Neural progenitor cell (in vitro differentiated cells): ENCODE measurements around the gene SNTG2. TPM values are rescaled to one million over a fixed set of nuclear protein-coding genes. Genes with fewer than 3 reads are reported as not detected.

Experiments
- DNase-seq: peaks from one replicate; pipeline ENCODE4 v3.0.0-alpha.2; 2016; ENCODE audit warnings: low spot score
- H2AFZ ChIP-seq: fragments of 200-600 bp; sonication (generic); replicated peaks from 2 replicates; pipeline ENCODE4 v1.6.1; 2016; ENCODE audit warnings: antibody characterized with exemption
- H3F3A ChIP-seq: fragments of 200-600 bp; sonication (generic); 2 replicates; pipeline ENCODE4 v1.6.1; 2016; ENCODE audit warnings: antibody characterized with exemption, low read depth
- H3K27ac ChIP-seq: fragments of 200-600 bp; sonication (generic); 2 replicates; pipeline ENCODE4 v1.5.1; 2016; ENCODE audit warnings: mild to moderate bottlenecking
- H3K27me3 ChIP-seq: fragments of 200-600 bp; sonication (generic); 2 replicates; pipeline ENCODE4 v1.6.1; 2016; ENCODE audit warnings: mild to moderate bottlenecking, moderate library complexity
- H3K36me3 ChIP-seq: fragments of 200-600 bp; sonication (generic); 2 replicates; pipeline ENCODE4 v1.5.1; 2016
- H3K4me1 ChIP-seq: fragments of 200-600 bp; sonication (generic); 2 replicates; pipeline ENCODE4 v1.6.1; 2016; ENCODE audit warnings: mixed run types
- H3K4me2 ChIP-seq: fragments of 200-600 bp; sonication (generic); 2 replicates; pipeline ENCODE4 v1.6.1; 2016
- H3K4me3 ChIP-seq: fragments of 200-600 bp; sonication (generic); 2 replicates; pipeline ENCODE4 v1.5.1; 2016
- H3K79me2 ChIP-seq: fragments of 200-600 bp; sonication (generic); 2 replicates; pipeline ENCODE4 v1.6.1; 2016; ENCODE audit warnings: low read depth
- H3K9ac ChIP-seq: fragments of 200-600 bp; sonication (generic); 2 replicates; pipeline ENCODE4 v1.6.1; 2016
- H3K9me3 ChIP-seq: fragments of 200-600 bp; sonication (generic); 2 replicates; pipeline ENCODE4 v1.5.1; 2016; ENCODE audit warnings: low read depth
- H4K20me1 ChIP-seq: fragments of 200-600 bp; sonication (generic); 2 replicates; pipeline ENCODE4 v1.6.1; 2016; ENCODE audit warnings: low read depth
- H3K27ac Mint-ChIP-seq: 3 replicates; pipeline ENCODE4 v1.8.0; 2021; ENCODE audit warnings: mixed read lengths
- H3K27me3 Mint-ChIP-seq: 2 replicates; pipeline ENCODE4 v1.8.0; 2022; ENCODE audit warnings: low read depth, mild to moderate bottlenecking, inconsistent platforms, moderate library complexity, mixed read lengths; ENCODE audit not compliant: insufficient read depth
- H3K36me3 Mint-ChIP-seq: 3 replicates; pipeline ENCODE4 v1.8.0; 2021; ENCODE audit warnings: mixed read lengths
- H3K4me1 Mint-ChIP-seq: 3 replicates; pipeline ENCODE4 v1.8.0; 2021; ENCODE audit warnings: mixed read lengths
- H3K4me3 Mint-ChIP-seq: 3 replicates; pipeline ENCODE4 v1.8.0; 2021; ENCODE audit warnings: mild to moderate bottlenecking, moderate library complexity, mixed read lengths
- H3K9me3 Mint-ChIP-seq: 3 replicates; pipeline ENCODE4 v1.8.0; 2020; ENCODE audit warnings: mixed read lengths
- CTCF ChIP-seq: fragments of 200-600 bp; sonication (generic); IDR thresholded peaks from 2 replicates; pipeline ENCODE4 v1.5.1; 2017; ENCODE audit warnings: antibody characterized with exemption, mild to moderate bottlenecking
- EZH2 ChIP-seq: fragments of 200-600 bp; sonication (generic); IDR thresholded peaks from 2 replicates; pipeline ENCODE4 v1.6.1; 2017; ENCODE audit warnings: antibody characterized with exemption, mild to moderate bottlenecking, moderate library complexity
- EZH2phosphoT487 ChIP-seq: fragments of 200-600 bp; sonication (generic); IDR thresholded peaks from 2 replicates; pipeline ENCODE4 v1.6.1; 2017; ENCODE audit warnings: antibody characterized with exemption
- total RNA-seq: library from RNA; depleted of rRNA; stranded (reverse); fragments of >200 nt; gene quantifications from 2 replicates; pipeline ENCODE4 v1.2.3, GENCODE V29; 2015; ENCODE audit warnings: low replicate concordance

Gene SNTG2
- total RNA-seq, 1 donor from 2014 or later, result 1.1 TPM

GRCh38 chr2:1236606-1237005, 286.0 kb downstream of the SNTG2 start:
- Mint-ChIP-seq H3K27ac (no peak overlapping the region), H3K4me1 (peaks cover 10% of the 10 kb centered on the region), H3K9me3 (peaks cover 2% of the 10 kb centered on the region), H3K4me3 (peak overlapping the region; percentile 13), H3K27me3 (peaks cover 11% of the 10 kb centered on the region), H3K36me3 (no peaks in the 10 kb centered on the region)
- Histone ChIP-seq H3K27me3 (no peaks in the 10 kb centered on the region), H3K36me3 (no peaks in the 10 kb centered on the region), H2AFZ (no peak overlapping the region), H3K4me1 (no peaks in the 10 kb centered on the region), H3K4me3 (no peak overlapping the region), H3K27ac (no peak overlapping the region), H3K9me3 (no peaks in the 10 kb centered on the region), H3F3A (no peaks in the 10 kb centered on the region), H3K4me2 (no peak overlapping the region), H3K79me2 (no peaks in the 10 kb centered on the region), H3K9ac (no peak overlapping the region), H4K20me1 (no peaks in the 10 kb centered on the region)
- TF ChIP-seq EZH2phosphoT487 (no peak), CTCF (no peak), EZH2 (no peak)
- DNase-seq, result no peak

GRCh38 chr2:1237783-1238182, 287.1 kb downstream of the SNTG2 start:
- Histone ChIP-seq H3K4me3 (no peak overlapping the region), H3K27me3 (no peaks in the 10 kb centered on the region), H4K20me1 (no peaks in the 10 kb centered on the region), H3K36me3 (no peaks in the 10 kb centered on the region), H3K27ac (no peak overlapping the region), H3K9me3 (no peaks in the 10 kb centered on the region), H3K79me2 (no peaks in the 10 kb centered on the region), H3F3A (no peaks in the 10 kb centered on the region), H3K4me1 (no peaks in the 10 kb centered on the region), H2AFZ (no peak overlapping the region), H3K4me2 (no peak overlapping the region), H3K9ac (no peak overlapping the region)
- peaks cover 2% of the 10 kb centered on the region for H3K9me3 Mint-ChIP-seq
- peaks cover 11% of the 10 kb centered on the region for H3K27me3 Mint-ChIP-seq
- no peak overlapping the region for H3K4me3 Mint-ChIP-seq
- H3K36me3 Mint-ChIP-seq, result no peaks in the 10 kb centered on the region
- TF ChIP-seq EZH2phosphoT487, result no peak
- no peak for TF ChIP-seq EZH2
- no peak for TF ChIP-seq CTCF
- no peak overlapping the region for H3K27ac Mint-ChIP-seq
- no peak for DNase-seq
- H3K4me1 Mint-ChIP-seq, result peaks cover 8% of the 10 kb centered on the region

- H3K4me1 Mint-ChIP-seq, result peaks cover 3% of the 10 kb centered on the region
- H3K27me3 ChIP-seq, result no peaks in the 10 kb centered on the region
Observed at GRCh38 chr2:1238598-1239138, 288.0 kb downstream of the SNTG2 start.

GRCh38 chr2:1245193-1245592, 294.5 kb downstream of the SNTG2 start:
- no peaks in the 10 kb centered on the region for H3K36me3 ChIP-seq
- H2AFZ ChIP-seq, result no peak overlapping the region
- H3K27me3 Mint-ChIP-seq, result peaks cover 3% of the 10 kb centered on the region
- H3K27ac Mint-ChIP-seq, result no peak overlapping the region
- DNase-seq, result no peak
- no peak for TF ChIP-seq EZH2phosphoT487
- no peak for TF ChIP-seq EZH2
- no peak for TF ChIP-seq CTCF
- H3K9ac ChIP-seq, result no peak overlapping the region
- no peaks in the 10 kb centered on the region for H3K27me3 ChIP-seq
- H3K4me1 ChIP-seq, result no peaks in the 10 kb centered on the region
- H3K27ac ChIP-seq, result no peak overlapping the region
- no peak overlapping the region for H3K4me3 ChIP-seq
- H3K79me2 ChIP-seq, result no peaks in the 10 kb centered on the region
- H3K4me2 ChIP-seq, result no peak overlapping the region
- H3F3A ChIP-seq, result no peaks in the 10 kb centered on the region
- no peaks in the 10 kb centered on the region for H3K4me1 Mint-ChIP-seq
- H4K20me1 ChIP-seq, result no peaks in the 10 kb centered on the region
- no peak overlapping the region for H3K4me3 Mint-ChIP-seq
- H3K9me3 Mint-ChIP-seq, result no peaks in the 10 kb centered on the region
- no peaks in the 10 kb centered on the region for H3K9me3 ChIP-seq
- no peaks in the 10 kb centered on the region for H3K36me3 Mint-ChIP-seq

More at GRCh38 chr2:1238598-1239138, 288.0 kb downstream of the SNTG2 start:
- no peaks in the 10 kb centered on the region for H3K9me3 ChIP-seq
- TF ChIP-seq EZH2, result no peak
- no peaks in the 10 kb centered on the region for H3K36me3 ChIP-seq
- no peaks in the 10 kb centered on the region for H3K36me3 Mint-ChIP-seq
- H3K27me3 Mint-ChIP-seq, result peaks cover 6% of the 10 kb centered on the region
- H3K4me3 ChIP-seq, result no peak overlapping the region
- no peaks in the 10 kb centered on the region for H3K79me2 ChIP-seq
- no peaks in the 10 kb centered on the region for H3F3A ChIP-seq
- H3K27ac ChIP-seq, result no peak overlapping the region
- no peaks in the 10 kb centered on the region for H4K20me1 ChIP-seq
- H3K4me3 Mint-ChIP-seq, result no peak overlapping the region
- no peak overlapping the region for H3K27ac Mint-ChIP-seq
- DNase-seq, result no peak
- no peak overlapping the region for H3K4me2 ChIP-seq
- H2AFZ ChIP-seq, result no peak overlapping the region
- peaks cover 2% of the 10 kb centered on the region for H3K9me3 Mint-ChIP-seq
- no peak overlapping the region for H3K9ac ChIP-seq
- no peaks in the 10 kb centered on the region for H3K4me1 ChIP-seq
